HUES6 (cell line): Measurements from ENCODE around the gene KANK2.

ENCODE experiments used
- H3K27ac ChIP-seq: 2 replicates; pipeline ENCODE4 v1.7.0; 2013; ENCODE audit warnings: low read depth, mild to moderate bottlenecking, low read length, inconsistent platforms
- H3K27me3 ChIP-seq: 2 replicates; pipeline ENCODE4 v1.6.1; 2013; ENCODE audit warnings: low read length; ENCODE audit not compliant: control insufficient read depth, insufficient read depth
- H3K36me3 ChIP-seq: 2 replicates; pipeline ENCODE4 v1.6.1; 2013; ENCODE audit warnings: low read length; ENCODE audit not compliant: control insufficient read depth, insufficient read depth
- H3K4me1 ChIP-seq: 2 replicates; pipeline ENCODE4 v1.6.1; 2013; ENCODE audit warnings: low read length; ENCODE audit not compliant: control insufficient read depth, insufficient read depth
- H3K4me3 ChIP-seq: 2 replicates; pipeline ENCODE4 v1.5.1; 2013; ENCODE audit warnings: low read depth, low read length
- H3K9ac ChIP-seq: one replicate; pipeline ENCODE4 v1.6.1; 2013; ENCODE audit warnings: mild to moderate bottlenecking, low read length
- H3K9me3 ChIP-seq: 2 replicates; pipeline ENCODE4 v1.6.1; 2013; ENCODE audit warnings: low read depth, low read length; ENCODE audit not compliant: control insufficient read depth, insufficient read depth

The KANK2 gene

GRCh38 chr19:11204076-11204602 is 6.8 kb upstream of the KANK2 start:
- no peak overlapping the region for H3K9ac ChIP-seq
- peaks cover 25% of the 10 kb centered on the region for H3K36me3 ChIP-seq

GRCh38 chr19:11203194-11204075 is 6.1 kb upstream of the KANK2 start:
- peaks cover 21% of the 10 kb centered on the region for H3K36me3 ChIP-seq
- no peak overlapping the region for H3K9ac ChIP-seq
- no peaks in the 10 kb centered on the region for H3K27me3 ChIP-seq
- H3K4me3 ChIP-seq, result no peak overlapping the region
- peaks cover 7% of the 10 kb centered on the region; the same call in 1 of the 2 replicates for H3K4me1 ChIP-seq
- H3K9me3 ChIP-seq, result no peaks in the 10 kb centered on the region
- no peak overlapping the region for H3K27ac ChIP-seq

More at GRCh38 chr19:11204076-11204602, 6.8 kb upstream of the KANK2 start:
- Histone ChIP-seq H3K4me3 (no peak overlapping the region), H3K4me1 (peaks cover 4% of the 10 kb centered on the region; the same call in 1 of the 2 replicates), H3K9me3 (no peaks in the 10 kb centered on the region), H3K27ac (no peak overlapping the region), H3K27me3 (no peaks in the 10 kb centered on the region)

GRCh38 chr19:11202488-11203193 is 5.3 kb upstream of the KANK2 start:
- no peak overlapping the region for H3K27ac ChIP-seq
- no peak overlapping the region for H3K9ac ChIP-seq

GRCh38 chr19:11201791-11202190 is 4.4 kb upstream of the KANK2 start:
- Histone ChIP-seq H3K4me3 (no peak overlapping the region), H3K9me3 (no peaks in the 10 kb centered on the region), H3K27me3 (no peaks in the 10 kb centered on the region), H3K4me1 (peaks cover 7% of the 10 kb centered on the region; the same call in 1 of the 2 replicates), H3K36me3 (peaks cover 19% of the 10 kb centered on the region), H3K9ac (no peak overlapping the region), H3K27ac (no peak overlapping the region)

More at GRCh38 chr19:11202488-11203193, 5.3 kb upstream of the KANK2 start:
- H3K9me3 ChIP-seq, result no peaks in the 10 kb centered on the region
- peaks cover 7% of the 10 kb centered on the region; the same call in 1 of the 2 replicates for H3K4me1 ChIP-seq
- peaks cover 19% of the 10 kb centered on the region for H3K36me3 ChIP-seq
- H3K4me3 ChIP-seq, result no peak overlapping the region
- H3K27me3 ChIP-seq, result no peaks in the 10 kb centered on the region

- Histone ChIP-seq H3K4me3 (no peak overlapping the region), H3K4me1 (peaks cover 7% of the 10 kb centered on the region; the same call in 1 of the 2 replicates), H3K9me3 (no peaks in the 10 kb centered on the region), H3K27me3 (no peaks in the 10 kb centered on the region), H3K9ac (no peak overlapping the region), H3K27ac (no peak overlapping the region), H3K36me3 (peaks cover 19% of the 10 kb centered on the region)
These were observed 3.6 kb upstream of the KANK2 start for GRCh38 chr19:11200931-11201330.

- Histone ChIP-seq H3K9me3 (no peaks in the 10 kb centered on the region), H3K4me1 (peaks cover 13% of the 10 kb centered on the region; the same call in 1 of the 2 replicates), H3K27me3 (no peaks in the 10 kb centered on the region), H3K36me3 (peaks cover 22% of the 10 kb centered on the region), H3K9ac (no peak overlapping the region), H3K27ac (no peak overlapping the region), H3K4me3 (no peak overlapping the region)
These were observed 2.8 kb upstream of the KANK2 start for GRCh38 chr19:11200015-11200574.

- Histone ChIP-seq H3K9me3 (no peaks in the 10 kb centered on the region), H3K4me3 (no peak overlapping the region), H3K27me3 (no peaks in the 10 kb centered on the region), H3K4me1 (peaks cover 16% of the 10 kb centered on the region; the same call in 1 of the 2 replicates), H3K9ac (no peak overlapping the region), H3K36me3 (peaks cover 22% of the 10 kb centered on the region), H3K27ac (no peak overlapping the region)
These were observed 2.2 kb upstream of the KANK2 start for GRCh38 chr19:11199517-11199916.

GRCh38 chr19:11198769-11199424 is 1.6 kb upstream of the KANK2 start:
- Histone ChIP-seq H3K27ac (no peak overlapping the region), H3K36me3 (peaks cover 28% of the 10 kb centered on the region), H3K4me3 (no peak overlapping the region)

GRCh38 chr19:11198175-11198534 is 810 bp upstream of the KANK2 start:
- peaks cover 12% of the 10 kb centered on the region; the same call in 1 of the 2 replicates for H3K4me1 ChIP-seq
- H3K9ac ChIP-seq, result peak overlapping the region; percentile 14
- no peaks in the 10 kb centered on the region for H3K9me3 ChIP-seq
- peak overlapping the region; percentile 98 for H3K4me3 ChIP-seq
- H3K27ac ChIP-seq, result no peak overlapping the region
- peaks cover 34% of the 10 kb centered on the region for H3K36me3 ChIP-seq
- H3K27me3 ChIP-seq, result no peaks in the 10 kb centered on the region

More at GRCh38 chr19:11198769-11199424, 1.6 kb upstream of the KANK2 start:
- no peaks in the 10 kb centered on the region for H3K27me3 ChIP-seq
- no peak overlapping the region for H3K9ac ChIP-seq
- peaks cover 16% of the 10 kb centered on the region; the same call in 1 of the 2 replicates for H3K4me1 ChIP-seq
- H3K9me3 ChIP-seq, result no peaks in the 10 kb centered on the region
